SIG-M5 treated with dmso at 0.1 percent for 504 hours (cell line): ENCODE data around the gene NDUFA13.

Experiments used
- DNase-seq: peaks from one replicate; lab custom pipeline; 2025; ENCODE audit not compliant: unreplicated experiment; lab: John Stamatoyannopoulos, UW

Gene NDUFA13

DNA sequence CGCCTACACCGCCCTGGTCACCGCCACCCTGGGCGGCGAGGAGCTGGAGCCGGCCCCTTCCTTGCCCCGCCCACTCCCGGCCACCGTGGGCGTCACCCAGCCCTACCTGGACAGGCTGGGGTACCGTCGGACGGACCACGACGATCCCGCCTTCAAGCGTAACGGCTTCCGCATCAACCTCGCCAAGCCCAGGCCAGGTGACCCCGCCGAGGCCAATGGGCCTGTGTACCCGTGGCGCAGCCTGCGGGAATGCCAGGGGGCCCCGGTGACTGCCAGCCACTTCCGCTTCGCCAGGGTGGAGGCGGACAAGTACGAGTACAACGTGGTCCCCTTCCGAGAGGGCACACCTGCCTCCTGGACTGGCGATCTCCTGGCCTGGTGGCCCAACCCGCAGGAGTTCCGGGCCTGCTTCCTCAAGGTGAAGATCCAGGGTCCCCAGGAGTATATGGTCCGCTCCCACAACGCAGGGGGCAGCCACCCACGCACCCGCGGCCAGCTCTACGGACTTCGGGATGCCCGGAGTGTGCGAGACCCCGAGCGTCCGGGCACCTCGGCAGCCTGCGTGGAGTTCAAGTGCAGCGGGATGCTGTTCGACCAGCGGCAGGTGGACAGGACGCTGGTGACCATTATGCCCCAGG lies 29.0 kb downstream of the NDUFA13 start:
- no peak for DNase-seq

DNA sequence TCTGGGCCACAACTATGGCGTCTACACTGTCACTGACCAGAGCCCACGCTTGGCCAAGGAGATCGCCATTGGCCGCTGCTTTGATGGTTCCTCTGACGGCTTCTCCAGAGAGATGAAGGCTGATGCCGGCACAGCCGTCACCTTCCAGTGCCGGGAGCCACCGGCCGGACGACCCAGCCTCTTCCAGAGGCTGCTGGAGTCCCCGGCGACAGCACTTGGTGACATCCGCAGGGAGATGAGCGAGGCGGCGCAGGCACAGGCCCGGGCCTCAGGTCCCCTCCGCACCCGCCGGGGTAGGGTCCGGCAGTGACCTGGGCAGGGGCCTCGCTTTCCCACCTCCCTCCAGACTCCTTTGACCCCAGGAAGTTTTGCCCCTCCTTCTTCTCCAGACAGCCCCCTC lies 29.7 kb downstream of the NDUFA13 start:
- no peak for DNase-seq

DNA sequence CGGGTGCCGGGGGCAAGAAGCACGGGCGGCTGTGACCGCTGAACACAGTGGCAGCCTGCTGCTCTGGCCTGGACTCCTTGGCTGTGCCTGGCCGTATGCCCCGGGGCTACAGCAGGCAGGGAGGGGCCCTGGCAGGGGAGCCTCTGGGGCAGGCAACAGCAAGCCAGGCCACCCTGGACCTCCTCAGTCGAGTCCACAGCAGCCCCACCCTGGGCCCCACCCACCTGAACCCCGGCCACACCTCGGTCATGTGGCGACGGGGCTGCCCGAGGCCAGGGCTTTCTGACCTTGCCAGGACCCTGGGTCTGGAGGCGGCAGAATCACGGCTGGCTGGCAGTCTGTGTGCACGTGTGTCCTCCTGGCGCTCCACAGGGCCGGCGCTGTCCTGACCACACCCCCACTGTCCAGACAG lies 30.7 kb downstream of the NDUFA13 start:
- DNase-seq = no peak

DNA sequence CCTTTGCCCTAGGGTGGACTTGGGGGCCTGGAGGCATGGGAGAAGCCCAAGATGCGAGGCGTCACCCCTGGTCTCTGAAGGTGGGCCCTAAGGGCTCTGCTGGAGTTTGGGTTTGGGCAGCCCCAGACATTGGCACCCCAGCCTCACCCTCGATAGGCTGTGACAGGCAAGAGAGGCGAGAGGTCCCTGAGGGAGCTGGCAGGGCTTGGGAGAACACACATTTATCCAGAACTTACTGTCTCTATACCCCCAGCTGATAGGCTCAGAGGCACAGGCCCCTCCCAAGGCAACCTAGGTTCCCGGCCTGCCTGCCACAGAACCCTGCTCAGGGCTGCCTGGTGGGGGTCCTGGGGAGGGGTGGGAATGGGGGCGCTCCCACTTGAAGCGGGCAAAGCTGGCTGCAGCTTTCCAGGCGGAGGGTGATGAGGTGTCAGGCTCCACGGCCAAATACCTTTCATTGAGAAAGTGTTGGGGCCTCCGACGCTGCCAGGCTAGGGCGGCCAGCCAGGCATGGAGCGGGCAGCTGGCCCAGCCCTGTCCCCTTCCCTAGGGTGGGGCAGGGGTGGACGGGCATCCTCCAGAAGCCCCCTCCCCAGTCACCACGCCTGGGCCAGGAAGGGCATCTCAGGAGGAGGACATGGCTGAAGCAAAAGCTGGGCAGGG lies 31.8 kb downstream of the NDUFA13 start:
- no peak for DNase-seq

DNA sequence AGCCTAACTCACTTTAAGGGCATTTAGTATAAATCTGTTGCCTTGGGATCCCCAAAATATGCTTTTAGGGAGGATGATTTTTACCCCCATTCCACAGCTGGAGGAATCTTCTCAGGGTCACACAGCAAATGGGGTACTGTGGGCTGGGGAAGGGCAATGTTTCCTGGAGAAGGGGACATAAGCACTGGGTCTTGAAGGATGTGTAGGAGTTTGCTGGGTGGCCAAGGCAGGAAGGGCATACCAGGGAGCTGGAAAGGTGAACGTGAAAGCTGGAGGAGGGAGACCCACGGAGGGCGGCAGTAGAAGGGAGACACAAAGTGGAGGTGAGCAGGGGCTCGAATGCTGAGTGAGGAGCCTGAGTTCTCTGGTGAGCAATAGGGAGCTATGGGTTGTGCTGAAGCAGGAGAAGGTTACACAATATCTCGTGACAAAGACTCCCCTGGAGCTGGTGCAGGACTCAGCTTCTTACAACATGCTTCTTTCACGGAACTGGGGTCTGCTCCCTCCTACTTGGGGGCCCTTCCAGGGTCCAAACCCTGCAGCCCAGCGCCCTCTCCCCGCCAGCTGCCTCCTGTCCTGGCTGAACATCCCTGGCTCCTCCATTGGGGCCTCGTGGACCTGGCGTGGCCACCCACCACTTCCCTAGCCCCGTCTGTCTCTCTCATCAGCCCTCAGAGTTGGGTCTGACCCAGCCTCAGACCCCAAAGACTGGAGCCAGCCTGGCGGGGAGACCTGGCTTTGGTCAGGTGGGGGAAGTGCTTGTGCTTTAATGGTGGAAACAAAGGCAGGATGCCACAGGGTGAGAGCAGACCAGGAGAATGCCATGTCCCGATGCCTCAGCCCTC lies 33.1 kb downstream of the NDUFA13 start:
- peak; percentile 74 for DNase-seq

DNA sequence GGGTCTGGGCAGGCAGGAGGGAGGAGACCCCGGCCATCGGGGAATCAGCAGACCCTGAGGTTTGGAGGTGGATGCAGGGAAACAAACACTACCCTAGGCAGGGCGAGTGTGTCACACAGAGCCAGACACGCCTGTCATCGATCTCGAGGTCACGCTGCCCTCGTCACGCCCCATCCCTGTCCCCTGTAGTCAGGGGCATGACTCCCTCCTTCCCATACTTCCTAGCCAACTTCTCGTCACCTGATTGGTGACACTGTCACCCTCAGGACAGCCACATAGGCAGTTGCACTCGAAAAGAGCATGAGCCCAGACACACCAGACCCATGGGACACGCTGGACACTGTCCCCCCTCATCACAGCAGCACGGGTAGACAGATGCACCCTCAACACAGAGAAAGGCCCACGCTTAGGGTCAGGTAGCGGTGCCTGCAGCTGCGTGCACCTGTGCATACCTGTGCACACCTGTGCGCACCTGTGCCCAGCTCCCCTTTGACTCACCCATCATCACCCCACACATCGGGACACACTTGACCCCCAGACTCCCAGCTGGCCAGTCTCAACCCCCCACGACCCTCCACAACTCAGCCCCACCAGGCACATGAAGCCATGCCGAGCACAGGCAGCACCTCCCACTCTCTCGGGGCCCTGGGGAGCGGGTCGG lies 33.9 kb downstream of the NDUFA13 start:
- DNase-seq = no peak

DNA sequence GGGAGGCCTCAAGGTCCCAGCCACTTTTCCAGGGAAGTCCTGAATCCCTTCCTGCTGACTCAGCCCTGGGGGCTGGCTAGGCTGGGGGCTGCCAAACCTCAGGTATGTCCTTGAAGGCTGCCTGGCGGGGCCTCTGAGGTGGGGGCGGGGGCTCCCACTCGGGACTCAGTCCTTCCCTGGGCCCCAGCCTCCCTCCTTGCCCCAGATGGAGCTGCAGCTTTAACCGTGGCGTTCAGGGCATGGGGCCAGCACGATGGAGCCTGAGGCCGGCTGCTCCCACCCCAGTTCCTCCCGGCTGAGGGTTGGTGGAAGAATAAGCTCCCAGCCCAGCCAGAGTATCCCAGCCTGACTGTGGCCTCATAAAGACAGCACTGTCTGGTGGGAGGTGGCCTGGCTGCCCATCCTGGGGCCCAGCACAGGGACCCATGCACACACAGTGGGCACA lies 34.5 kb downstream of the NDUFA13 start:
- no peak for DNase-seq

DNA sequence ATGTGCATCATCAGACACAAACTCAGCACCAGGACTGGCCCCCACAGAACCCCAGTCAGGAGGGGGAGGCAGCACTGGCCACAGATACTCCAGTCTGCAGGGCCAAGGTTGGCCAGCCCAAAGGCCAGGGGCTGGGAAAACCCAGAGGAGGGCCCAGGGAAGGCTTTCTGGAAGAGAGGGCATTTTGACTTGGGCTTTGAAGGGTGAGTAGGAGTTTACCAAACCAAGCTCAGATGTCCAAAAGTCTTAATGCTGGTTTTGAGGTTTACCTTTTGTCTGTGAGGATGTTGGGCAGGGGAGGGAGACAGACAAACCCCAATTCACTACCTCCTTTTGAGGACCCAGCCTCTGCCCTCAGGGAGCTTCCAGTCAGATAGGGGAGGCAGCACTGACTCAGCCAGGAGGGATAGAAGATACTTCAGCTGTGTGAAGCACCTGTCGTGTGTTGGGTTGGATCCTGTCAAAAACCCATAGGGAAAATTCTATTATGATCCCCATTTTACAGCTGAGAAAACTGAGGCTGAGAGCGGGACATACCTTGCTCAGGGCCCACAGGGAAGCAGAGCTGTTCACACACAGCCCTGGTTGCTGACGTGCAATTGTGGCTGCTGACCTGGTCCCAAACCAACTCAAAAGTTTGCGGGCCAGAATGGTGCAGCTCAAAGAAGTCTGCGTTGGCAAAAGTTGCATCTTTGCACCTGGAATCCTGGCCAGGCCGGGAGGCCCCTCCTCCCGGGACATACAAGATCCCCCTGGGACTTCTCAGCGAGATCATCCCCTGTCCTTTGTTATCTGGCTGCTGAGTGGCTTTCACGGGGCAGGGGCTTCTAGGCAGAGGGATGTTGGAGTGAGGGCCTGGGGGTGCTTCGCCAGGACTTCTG lies 35.2 kb downstream of the NDUFA13 start:
- DNase-seq = no peak

DNA sequence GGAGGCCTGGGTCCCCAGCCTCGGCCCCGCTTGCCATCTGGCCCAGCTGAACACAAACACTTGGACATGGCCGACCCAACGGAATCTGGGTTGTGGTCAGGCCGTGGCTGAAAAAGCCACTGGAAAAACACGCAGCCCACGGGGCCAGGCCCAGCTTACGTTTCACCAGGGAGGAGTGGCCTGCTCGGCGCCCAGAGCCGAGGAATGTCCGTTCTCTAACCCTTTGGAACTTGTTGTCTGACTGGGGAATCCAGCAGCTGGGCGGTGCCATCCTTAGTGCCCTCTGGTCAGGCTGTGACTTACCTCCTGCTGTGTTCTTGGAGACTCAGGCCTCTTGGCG lies 35.8 kb downstream of the NDUFA13 start:
- no peak for DNase-seq

DNA sequence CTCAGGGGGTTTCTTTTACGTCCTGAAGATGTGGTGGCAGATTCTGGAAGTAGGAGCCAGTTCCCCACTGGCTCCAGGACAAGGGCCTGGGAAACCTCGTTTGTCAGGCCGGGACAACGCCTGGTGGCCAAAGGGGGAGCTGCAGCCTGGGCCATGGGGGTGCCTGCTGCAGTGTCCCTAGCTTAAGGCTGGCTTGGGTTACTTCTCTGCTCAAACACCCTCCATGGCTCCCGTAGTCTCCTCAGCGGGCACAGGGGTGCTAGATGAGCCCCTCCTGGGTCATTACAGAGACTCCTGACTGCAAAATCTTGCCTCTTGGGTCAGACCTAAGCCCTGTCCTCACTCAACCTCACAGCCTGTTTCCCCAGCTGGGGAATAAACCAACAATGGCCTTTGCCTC lies 36.8 kb downstream of the NDUFA13 start:
- DNase-seq = no peak

DNA sequence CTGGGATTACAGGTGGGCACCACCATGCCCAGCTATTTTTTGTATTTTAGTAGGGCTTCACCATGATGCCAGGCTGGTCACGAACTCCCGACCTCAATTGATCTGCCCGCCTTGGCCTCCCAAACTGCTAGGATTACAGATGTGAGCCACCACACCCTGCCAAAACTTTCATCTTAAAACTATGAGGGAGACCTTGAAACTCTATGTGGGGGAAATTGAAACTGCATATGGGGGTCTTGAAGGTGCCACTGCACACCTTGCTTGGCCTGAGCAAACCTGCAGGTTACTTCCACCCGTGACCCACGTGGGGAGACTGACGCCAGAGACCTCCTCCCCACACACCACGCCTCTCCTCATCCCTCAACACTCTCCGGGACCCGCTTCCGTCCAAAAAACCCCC lies 37.6 kb downstream of the NDUFA13 start:
- no peak for DNase-seq

DNA sequence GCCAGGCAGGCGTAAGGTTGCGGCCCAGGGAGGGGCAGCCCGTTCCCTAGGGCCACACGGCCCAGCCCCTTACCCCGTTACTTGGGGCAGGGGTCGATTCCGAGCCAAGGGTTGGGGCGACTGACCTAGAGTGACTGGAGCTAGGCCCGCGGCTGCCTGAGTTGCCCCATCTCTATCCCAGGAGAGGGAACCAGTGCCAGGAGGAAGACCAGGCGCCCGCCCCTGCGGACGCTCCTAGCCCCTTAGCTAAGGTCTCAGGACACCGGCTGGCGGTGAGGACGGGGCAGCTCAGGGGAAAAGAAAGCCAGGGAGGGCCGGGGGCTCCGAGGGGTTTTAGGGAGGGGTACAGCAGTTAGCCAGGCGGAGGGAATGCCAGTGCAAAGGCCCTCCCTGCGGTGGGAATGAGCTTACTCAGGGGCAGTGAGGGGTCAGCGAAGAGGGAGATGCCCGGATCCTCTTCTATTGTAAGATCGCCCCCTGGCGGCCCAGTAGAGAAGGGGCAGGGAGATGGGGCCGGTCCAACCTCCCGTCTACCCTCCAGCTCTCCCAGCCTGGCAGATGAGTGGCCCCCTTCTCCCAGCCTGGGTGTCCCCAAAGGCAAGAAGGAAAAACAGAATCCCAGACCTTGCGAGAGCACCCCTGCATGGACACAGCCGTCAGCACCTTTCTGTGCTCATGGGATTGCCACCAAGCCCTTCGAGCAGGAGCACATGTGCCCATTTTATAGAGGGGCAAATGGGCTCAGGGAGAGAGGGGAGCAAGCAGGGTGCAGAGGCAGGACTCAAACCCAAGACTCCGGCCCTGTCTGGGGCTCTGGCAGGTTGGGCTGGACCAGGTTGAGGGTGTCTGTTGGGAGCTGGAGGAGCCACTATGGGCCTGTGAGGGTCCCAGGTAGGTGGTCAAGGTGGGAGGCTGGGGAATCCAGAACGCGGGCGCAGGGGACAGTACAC lies 38.3 kb downstream of the NDUFA13 start:
- DNase-seq = peak; percentile 21

DNA sequence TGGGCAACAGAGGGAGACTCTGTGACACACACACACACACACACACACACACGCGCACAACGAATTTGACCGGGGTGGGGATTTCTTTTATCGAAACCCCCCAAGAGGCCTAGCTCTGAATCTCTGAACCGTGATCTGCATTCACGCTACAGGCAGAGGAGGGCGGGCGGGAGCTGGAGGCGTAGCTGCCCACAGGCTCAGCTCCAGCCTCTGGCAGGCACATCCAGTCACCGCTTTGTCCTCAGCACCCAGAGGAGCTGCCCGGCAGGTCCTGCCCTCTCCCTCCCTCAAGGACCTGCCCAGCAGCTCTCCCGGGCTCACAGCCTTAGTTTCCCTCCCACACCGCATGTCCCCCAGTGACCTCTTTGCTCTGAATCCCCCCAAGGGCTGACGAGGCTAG lies 42.0 kb downstream of the NDUFA13 start:
- DNase-seq = no peak

DNA sequence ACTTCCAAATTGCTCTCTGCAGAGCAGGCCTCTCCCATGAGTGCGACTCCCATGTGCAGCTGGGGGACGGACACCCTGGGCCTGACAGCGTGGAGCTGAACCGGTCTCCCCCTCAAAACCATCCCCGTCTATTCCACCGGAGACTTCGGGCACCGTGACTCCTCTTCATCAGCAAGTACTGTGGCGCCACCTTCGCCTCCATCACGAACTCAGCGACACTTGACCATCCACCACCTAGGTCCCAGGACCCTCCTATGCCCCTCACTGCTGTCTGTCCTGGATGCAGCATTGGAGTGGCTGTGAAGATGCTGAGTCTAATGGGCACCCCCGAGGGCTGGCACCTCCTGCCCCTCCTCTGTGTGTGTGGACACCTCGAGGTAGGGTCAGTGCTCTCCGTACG lies 42.6 kb downstream of the NDUFA13 start:
- no peak for DNase-seq

DNA sequence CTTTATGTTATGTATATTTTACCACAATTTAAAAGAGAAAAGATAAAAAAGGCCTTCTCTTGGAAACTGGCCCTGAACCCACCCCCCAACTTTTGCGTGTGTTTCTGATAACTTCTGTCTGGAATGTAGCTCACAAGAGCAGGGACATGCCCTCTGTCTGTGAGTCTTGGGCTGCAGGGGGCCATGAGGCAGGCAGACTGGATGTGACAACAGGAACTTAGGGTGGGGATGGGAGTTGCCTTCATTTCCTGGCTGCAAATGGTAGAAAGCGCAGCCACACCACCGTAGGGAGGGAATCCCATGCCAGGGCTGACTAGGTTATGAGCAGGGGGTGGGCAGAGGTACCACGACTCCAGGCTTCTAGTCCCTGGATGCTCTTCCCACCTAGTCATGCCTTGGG lies 43.9 kb downstream of the NDUFA13 start:
- no peak for DNase-seq

DNA sequence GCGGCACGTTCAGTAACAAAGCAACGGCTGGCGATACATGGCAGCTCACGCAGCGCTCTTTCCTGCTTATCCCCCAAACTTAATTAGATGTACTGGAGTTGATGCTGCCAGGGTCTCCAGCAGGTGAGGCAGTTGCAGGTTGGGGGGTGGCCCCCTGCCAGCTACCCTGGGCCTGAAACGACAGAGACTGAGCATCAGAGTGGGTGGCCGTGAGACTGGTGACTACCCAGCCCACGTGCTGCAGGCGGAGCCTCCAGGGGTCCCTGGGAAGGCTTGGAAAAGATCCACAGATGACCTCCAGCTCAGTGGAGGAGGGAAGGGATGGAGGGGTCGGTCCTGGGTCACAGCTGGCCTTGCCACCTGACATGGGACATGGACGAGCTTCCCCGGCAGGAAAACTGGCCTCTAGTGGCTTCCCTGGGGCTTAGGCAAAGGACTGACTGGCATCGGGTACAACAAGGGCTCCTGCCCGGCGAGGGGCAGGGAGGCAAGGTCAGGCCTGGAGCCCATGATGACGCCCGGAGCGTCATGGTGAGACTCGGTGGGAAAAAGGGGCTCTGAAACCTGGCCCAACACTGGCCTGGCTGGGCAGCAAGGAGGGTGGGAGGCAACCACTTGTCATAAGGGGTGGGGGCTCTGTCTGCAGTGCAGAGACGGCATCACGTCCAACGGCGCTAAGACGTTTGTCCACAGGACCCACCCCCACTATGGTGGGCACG lies 46.1 kb downstream of the NDUFA13 start:
- DNase-seq = no peak

DNA sequence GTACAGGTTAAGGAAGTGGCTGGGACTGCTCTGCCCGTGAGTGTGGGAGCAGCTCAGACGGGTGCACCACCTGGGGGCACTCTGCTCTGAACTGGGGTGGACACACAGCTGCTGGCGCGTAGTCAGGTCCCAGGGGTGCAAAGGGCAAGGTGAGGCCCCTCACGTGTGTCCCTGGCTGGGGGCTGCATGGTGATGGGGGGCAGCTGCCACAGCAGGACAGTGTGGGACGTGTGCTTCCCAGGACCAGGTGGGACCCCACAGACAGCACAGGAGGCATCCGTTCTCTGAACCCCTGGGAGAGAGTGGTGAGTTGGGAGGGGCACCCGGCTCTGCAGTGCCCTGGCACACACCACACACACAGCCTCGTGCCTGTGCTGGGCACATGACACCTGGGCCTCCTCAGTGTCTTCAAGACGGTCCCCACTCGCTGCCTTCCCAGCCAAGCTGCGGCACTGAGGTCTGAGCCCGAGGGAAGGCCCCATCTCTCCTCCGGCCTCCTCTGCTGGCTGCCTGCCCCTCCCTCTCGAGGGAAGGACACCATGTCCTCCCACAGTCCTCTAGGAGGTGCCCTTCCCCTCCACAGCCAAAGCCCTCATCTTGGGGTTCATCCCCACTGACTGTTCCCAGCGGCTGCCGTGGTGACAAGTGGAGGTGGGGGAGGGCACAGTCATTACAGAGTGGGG lies 46.8 kb downstream of the NDUFA13 start:
- DNase-seq = no peak

DNA sequence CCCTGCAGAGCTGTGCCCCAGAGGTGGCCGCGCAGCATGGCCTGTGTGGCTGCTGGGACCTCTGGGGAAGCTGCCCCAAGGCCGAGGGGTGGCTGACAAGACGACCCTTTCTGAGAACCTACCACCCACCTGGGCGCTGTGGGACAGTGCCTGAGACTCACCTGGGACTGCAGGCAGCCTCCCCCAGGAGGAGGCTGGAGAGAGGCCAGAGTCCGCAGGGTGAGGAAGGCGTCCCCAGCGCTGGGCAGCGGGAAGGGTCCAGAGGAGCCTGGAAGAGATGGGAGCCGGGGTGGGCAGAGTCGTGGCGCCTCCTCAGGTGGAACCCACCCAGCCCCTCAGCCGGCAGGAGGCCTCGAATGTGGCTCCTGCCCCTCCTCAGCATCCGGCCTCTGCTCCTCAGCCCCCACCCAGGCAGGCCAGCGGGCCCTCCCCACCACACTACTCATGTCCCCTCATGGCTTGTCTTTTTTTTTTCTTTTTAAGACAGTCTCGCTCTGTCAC lies 47.4 kb downstream of the NDUFA13 start:
- no peak for DNase-seq
